UCSD-AML1 (cell line): ENCODE measurements around the gene CCDC201.

Experiments
- DNase-seq: peaks from one replicate; lab custom pipeline; 2025; ENCODE audit not compliant: unreplicated experiment; lab: John Stamatoyannopoulos, UW

The CCDC201 gene

GRCh38 chr7:45893374-45893995 lies 20.6 kb upstream of the CCDC201 start:
- no peak for DNase-seq

GRCh38 chr7:45892407-45893035 lies 19.6 kb upstream of the CCDC201 start:
- no peak for DNase-seq

- DNase-seq: no peak
Observed at GRCh38 chr7:45891462-45892402, 18.9 kb upstream of the CCDC201 start.

DNA sequence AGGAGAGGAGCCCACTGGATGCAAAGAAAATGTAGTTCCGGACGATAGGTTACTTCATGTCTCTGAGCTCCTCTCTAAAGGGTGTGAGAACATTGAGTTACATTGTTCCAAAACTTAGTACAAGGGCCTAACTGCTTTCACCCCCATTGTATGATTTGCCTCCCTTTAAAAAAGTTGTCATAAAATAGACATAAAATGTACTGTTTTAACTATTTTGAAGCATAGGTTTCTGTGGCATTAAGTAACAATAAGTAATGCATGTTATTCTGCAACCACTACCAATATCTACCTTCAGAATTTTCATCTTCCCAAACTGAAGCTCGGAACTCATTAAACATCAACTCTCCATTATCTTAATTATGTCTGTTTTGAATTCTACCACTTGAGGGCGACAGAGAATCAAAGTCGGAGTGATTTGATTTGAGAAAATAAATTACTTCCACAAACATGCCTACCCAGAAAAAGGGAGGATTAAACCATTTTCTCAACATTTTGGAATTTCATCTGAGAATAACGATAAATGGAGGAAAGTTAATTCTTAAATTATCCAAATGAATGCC lies 18.1 kb upstream of the CCDC201 start:
- no peak for DNase-seq

DNA sequence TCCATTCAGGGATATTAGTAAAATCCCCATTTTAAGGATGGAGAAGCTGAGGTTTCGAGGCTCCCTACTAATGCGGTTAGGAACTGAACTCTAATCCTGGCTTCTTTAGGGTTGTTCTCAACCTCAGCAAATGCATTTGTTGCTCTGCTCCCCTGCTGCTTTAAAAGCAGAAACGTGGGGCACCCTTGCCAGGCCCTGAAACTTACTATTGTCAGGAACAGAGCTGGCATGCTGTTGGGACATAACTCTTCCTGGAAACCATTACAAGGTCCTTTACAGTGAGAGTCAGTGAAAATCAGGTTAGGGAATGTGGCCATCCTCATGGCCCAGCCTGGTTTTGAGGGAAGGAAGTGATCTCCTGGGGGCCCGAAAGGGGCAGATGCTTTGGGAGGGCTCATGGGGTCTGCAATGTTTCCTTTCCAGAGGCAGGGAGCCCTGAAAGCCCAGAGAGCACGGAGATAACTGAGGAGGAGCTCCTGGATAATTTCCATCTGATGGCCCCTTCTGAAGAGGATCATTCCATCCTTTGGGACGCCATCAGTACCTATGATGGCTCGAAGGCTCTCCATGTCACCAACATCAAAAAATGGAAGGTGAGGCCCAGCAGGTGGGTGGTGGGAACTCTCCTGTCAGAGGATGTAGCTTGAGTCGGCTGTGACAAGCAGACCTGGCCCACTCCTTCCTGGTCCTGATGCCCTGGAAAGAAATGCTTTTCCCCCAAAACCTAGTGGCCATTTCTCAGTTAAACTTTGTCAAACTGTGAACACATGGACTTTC lies 17.4 kb upstream of the CCDC201 start:
- DNase-seq: no peak

GRCh38 chr7:45889367-45890067 lies 16.6 kb upstream of the CCDC201 start:
- DNase-seq: no peak

- DNase-seq: no peak
Observed at GRCh38 chr7:45888993-45889366, 16.1 kb upstream of the CCDC201 start.

- DNase-seq: no peak
Observed at GRCh38 chr7:45888185-45888992, 15.5 kb upstream of the CCDC201 start, which contains the start of gene IGFBP1. TSS of gene IGFBP1 (plus strand) at chr7:45888488. CDS start at chr7:45888653, 165 bp downstream.

GRCh38 chr7:45886931-45887667 lies 14.2 kb upstream of the CCDC201 start:
- DNase-seq: no peak

DNA sequence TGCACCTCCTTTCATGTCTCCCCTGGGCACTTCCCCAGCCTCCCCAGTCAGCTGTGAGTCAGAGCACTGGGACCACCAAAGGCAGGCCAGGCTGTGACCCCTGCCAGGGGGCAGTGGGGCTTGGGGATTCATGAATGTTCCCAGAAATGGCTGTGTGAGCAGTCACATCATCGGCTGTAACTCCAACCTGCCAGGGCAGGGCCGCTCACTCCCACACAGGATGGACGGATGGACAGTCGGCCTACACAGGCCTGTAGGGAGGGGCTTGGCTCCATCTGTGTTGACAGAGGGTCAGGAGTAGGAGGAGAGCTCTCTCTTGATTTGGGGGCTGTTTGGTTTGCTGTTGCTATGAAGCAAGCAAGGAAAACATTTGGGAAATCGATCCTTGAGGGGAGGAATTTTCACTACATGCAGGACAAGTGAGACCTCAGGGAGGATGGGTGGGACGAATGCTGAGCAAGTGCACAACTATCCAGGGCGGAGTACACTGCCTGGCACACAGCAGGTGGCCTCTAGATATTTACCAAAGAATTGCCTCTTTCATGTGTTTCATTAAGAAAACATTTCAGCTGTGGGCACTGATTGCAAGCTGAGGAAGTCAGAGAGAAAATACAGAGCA lies 12.5 kb upstream of the CCDC201 start:
- no peak for DNase-seq

DNA sequence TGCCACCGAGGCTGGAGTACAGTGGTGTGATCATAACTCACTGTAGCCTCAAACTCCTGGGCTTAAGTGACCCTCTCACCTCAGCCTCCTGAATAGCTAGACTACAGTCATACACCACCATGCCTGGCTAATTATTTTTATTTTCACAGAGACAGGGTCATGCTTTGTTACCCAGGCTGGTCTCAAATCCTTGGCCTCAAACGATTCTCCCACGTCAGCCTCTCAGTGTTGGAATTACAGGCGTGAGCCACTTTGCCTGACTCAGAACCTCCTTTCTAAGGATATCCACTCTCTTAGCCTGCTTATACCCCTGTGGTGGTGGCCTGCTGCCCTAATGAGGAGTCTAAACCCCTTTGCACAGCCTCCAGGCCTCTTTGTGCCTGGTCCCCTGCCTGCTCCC lies 11.3 kb upstream of the CCDC201 start:
- DNase-seq: no peak

DNA sequence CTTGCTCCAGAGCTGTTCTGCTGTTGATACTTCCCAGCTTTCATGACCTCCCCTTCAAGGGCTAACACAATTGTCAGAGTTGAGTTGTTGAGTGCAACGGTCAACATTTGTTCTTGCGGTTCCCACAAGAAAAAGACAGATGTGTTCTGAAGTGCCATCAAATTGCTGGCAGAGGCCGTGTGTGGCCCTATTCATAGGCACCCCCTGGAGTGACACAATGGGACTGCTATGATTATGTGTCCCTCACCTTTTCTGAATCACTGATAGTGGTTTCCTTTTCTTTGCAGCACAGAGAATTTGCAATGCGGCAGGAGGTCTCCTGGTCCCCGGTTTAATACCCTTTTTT lies 9.6 kb upstream of the CCDC201 start:
- DNase-seq: no peak

GRCh38 chr7:45881759-45882464 lies 9.0 kb upstream of the CCDC201 start:
- DNase-seq: no peak

DNA sequence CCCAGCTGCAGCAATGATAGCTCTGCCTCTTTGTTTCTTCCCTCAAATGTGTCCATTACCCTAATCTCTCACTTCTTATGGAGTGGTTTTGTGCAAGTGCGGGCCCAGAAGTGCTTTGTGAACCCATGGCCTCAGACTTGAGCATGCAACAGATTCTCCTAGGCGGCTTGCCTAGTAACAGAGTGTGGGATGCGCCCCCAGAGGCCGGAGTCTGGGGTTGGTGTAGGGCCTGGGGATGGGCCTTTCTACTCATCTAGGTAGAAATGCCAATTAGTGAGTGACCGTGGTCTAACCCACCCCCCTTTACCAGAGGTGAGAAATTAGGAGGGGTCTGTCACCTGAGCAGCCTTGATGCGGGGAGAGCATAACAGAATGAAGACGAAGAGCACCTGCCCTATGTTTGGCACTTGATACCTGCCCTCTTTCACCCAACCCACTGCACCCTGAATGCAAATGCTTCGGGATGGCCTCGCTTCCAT lies 8.4 kb upstream of the CCDC201 start:
- DNase-seq: no peak

DNA sequence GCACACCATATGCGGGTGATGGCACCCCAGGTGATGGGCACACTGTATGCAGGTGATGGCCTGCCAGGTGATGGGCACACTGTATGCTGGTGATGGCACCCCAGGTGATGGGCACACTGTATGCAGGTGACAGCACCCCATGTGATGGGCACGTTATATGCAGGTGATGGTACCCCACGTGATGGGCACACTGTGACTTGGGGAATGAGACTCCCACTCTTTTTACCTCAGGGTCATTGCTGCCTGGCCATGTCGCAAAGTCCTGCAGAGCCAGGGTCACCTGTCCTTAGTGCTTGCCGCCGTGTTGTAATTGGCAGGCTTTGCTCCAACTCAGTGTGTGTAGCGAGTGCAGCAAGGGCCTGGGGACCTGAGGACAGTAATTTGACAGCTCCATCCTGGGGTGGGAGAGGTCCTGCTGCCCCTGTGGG lies 7.6 kb upstream of the CCDC201 start:
- no peak for DNase-seq

DNA sequence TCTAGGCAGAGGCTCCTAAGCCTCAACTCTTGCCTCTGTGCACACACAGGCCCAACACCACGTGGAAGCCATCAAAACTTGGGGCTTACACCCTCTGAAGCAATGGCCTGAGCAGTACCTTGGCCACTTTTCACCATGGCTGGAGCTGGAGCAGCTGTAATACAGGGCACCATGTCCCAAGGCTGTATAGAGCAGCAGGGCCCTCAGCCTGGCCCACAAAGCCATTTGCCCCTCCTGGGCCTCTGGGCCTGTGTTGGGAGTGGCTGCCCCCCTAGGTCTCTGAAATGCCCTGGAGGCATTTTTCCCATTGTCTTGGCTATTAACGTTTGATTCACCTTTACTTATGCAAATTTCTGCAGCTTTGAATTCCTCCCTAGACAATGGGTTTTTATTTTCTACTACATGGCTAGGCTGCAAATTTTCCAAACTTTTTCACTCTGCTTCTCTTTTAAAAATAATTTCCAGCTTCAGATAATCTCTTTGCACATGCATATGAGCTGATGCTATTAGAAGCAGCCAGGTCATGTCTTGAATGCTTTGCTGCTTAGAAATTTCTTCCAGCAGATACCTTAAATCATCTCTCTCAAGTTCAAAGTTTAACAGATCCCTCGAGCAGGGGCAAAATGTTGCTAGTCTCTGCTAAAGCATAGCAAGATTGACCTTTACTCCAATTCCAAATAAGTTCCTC lies 5.7 kb upstream of the CCDC201 start:
- no peak for DNase-seq

- DNase-seq: no peak
Observed at GRCh38 chr7:45876519-45876918, 3.6 kb upstream of the CCDC201 start.
